Osteocyte (in vitro differentiated cells): ENCODE data around the gene FFAR1. TPM values are rescaled to one million over a fixed set of nuclear protein-coding genes. Genes with fewer than 3 reads are reported as not detected.
A peak's percentile ranks its signal among the peaks of the same experiment; 100 is the strongest.

Experiments used
- DNase-seq: peaks from one replicate; pipeline ENCODE4 v3.0.0; 2021; ENCODE audit warnings: mixed read lengths; ENCODE audit not compliant: unreplicated experiment; ENCODE audit errors: extremely low spot score
- H3K27ac Mint-ChIP-seq: one replicate; pipeline ENCODE4 v1.8.0; 2021; ENCODE audit warnings: mild to moderate bottlenecking, mixed read lengths; ENCODE audit not compliant: unreplicated experiment
- H3K27me3 Mint-ChIP-seq: one replicate; pipeline ENCODE4 v1.8.0; 2021; ENCODE audit warnings: mixed read lengths; ENCODE audit not compliant: unreplicated experiment
- H3K36me3 Mint-ChIP-seq: one replicate; pipeline ENCODE4 v1.8.0; 2021; ENCODE audit warnings: mixed read lengths; ENCODE audit not compliant: unreplicated experiment
- H3K4me1 Mint-ChIP-seq: one replicate; pipeline ENCODE4 v1.8.0; 2021; ENCODE audit warnings: mixed read lengths; ENCODE audit not compliant: unreplicated experiment
- H3K4me3 Mint-ChIP-seq: one replicate; pipeline ENCODE4 v1.8.0; 2021; ENCODE audit warnings: mild to moderate bottlenecking, moderate library complexity, mixed read lengths; ENCODE audit not compliant: unreplicated experiment
- H3K9me3 Mint-ChIP-seq: one replicate; pipeline ENCODE4 v1.8.0; 2021; ENCODE audit warnings: mixed read lengths; ENCODE audit not compliant: unreplicated experiment
- total RNA-seq: library from RNA; stranded (reverse); gene quantifications from 2 replicates; pipeline ENCODE4 v1.2.1, GENCODE V29; 2021
- TF ChIP-seq, protein P1 (sequence below): fragments of 200-600 bp; sonication (generic); IDR thresholded peaks from 2 replicates; pipeline ENCODE4 v1.5.0; 2021; ENCODE audit warnings: antibody characterized with exemption, mild to moderate bottlenecking, moderate library complexity

The FFAR1 gene
- total RNA-seq, 1 donor from 2014 or later = not detected

DNA sequence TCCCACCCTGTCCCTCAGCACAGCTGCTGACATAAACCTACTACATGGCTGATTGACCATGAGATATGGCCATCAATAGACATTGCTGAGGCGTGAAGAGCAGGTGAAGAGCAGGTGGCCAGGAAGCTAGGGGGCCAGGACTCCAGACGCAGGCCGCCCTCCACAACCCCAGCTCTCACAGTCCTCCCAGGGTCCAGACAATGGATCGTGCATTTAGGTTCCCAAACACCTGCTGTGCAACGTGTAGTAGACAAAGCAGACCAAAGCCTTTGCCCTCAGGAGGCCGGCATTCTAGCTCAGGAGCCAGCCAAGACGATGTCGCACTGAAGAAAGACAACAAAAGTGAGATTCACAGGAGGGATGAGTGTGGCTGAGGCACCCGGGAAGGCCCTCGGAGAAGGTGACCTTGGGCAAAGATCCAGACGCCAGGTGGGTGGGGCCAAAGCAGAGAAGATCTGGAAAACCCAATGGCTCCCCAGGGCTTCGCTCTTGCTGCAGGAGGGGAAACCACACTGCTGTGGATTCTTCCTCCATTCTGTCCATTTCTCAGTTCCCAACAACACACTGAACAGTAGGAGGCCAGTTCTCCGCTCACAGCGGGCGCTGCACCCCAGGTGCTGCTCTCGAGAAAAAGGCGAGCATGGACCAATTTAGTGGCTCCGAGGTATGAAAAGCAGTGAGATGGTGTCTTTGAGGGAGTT lies 1.4 kb downstream of the FFAR1 start:
- Mint-ChIP-seq H3K27me3 (peaks cover 11% of the 10 kb centered on the region), H3K4me1 (no peaks in the 10 kb centered on the region)

DNA sequence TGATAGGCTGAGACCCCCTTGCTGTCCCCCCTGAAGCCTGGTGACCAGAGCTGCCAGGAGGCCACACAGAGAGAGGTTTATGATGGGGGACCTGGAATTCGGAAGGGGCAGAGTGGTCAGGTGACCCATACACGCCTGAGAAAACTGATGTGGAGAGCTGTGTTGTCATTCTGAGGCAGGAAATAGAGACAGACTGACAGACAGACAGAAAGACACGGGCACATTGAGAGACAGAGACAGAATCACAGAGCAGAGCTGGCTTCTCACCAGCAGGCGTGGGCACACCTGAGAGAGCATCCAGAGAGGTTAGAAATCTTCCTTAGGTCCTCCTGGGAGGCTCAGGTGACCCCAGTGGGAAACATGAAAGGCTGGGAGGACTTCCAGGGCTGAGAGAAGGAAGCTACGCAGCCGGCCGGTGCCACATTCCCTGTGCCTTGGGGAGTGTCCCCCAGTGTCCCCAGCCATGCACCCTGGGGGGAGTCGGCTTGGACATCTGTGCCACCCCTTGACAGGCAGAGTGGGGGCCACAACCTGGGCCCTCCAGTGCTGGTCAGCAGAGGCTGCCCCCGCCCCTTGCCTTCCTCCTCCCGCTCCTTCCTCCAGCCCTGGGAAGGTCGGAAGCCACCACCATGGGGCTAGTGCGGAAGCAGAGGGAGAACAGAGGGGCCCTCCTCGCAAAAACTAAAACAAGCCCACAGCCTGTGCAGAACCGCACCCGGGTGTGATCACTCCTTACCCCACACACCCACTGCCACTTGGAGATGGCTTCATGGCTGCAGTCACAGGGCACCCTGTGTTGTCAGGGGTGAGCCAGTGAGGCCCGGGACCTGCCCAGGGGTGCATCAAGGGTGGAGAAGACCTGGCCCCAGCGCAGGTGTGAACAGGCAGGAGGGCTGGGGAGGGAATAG lies 2.2 kb downstream of the FFAR1 start:
- no peak overlapping the region for H3K4me3 Mint-ChIP-seq
- DNase-seq = peak; percentile 85

More for the DNA sequence above, 1.4 kb downstream of the FFAR1 start:
- H3K4me3 Mint-ChIP-seq = no peak overlapping the region
- no peak overlapping the region for H3K27ac Mint-ChIP-seq
- no peaks in the 10 kb centered on the region for H3K36me3 Mint-ChIP-seq
- TF ChIP-seq, protein P1, sequence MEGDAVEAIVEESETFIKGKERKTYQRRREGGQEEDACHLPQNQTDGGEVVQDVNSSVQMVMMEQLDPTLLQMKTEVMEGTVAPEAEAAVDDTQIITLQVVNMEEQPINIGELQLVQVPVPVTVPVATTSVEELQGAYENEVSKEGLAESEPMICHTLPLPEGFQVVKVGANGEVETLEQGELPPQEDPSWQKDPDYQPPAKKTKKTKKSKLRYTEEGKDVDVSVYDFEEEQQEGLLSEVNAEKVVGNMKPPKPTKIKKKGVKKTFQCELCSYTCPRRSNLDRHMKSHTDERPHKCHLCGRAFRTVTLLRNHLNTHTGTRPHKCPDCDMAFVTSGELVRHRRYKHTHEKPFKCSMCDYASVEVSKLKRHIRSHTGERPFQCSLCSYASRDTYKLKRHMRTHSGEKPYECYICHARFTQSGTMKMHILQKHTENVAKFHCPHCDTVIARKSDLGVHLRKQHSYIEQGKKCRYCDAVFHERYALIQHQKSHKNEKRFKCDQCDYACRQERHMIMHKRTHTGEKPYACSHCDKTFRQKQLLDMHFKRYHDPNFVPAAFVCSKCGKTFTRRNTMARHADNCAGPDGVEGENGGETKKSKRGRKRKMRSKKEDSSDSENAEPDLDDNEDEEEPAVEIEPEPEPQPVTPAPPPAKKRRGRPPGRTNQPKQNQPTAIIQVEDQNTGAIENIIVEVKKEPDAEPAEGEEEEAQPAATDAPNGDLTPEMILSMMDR = no peak
- peak; percentile 68 for DNase-seq
- no peaks in the 10 kb centered on the region for H3K9me3 Mint-ChIP-seq

DNA sequence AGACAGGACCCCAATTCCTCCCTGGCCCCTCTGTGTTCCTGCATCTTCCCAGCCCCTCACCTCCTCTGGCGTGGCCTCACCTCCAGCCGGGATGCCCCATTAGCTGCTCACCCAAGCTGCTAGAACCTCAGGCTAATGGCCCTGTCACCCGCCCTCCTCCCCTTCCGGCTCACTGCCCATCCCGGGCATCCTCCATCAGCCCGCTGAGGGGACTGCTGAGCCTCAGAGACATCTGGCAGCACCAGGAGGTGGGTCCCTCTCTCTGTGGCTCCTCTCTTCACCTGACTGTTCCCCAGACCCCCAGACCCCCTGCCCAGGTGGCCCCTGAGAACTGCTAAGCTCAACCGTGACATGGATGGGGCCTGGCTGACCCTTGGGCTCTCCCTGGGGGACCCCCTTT lies 2.9 kb downstream of the FFAR1 start:
- TF ChIP-seq, protein P1 = no peak
- Mint-ChIP-seq H3K36me3 (no peaks in the 10 kb centered on the region), H3K9me3 (no peaks in the 10 kb centered on the region), H3K4me1 (no peaks in the 10 kb centered on the region), H3K27ac (no peak overlapping the region), H3K4me3 (no peak overlapping the region), H3K27me3 (peaks cover 11% of the 10 kb centered on the region)
- DNase-seq = peak; percentile 82

More for the DNA sequence above, 2.2 kb downstream of the FFAR1 start:
- no peaks in the 10 kb centered on the region for H3K4me1 Mint-ChIP-seq
- TF ChIP-seq, protein P1 = no peak
- peaks cover 11% of the 10 kb centered on the region for H3K27me3 Mint-ChIP-seq
- no peaks in the 10 kb centered on the region for H3K36me3 Mint-ChIP-seq
- no peaks in the 10 kb centered on the region for H3K9me3 Mint-ChIP-seq
- no peak overlapping the region for H3K27ac Mint-ChIP-seq

DNA sequence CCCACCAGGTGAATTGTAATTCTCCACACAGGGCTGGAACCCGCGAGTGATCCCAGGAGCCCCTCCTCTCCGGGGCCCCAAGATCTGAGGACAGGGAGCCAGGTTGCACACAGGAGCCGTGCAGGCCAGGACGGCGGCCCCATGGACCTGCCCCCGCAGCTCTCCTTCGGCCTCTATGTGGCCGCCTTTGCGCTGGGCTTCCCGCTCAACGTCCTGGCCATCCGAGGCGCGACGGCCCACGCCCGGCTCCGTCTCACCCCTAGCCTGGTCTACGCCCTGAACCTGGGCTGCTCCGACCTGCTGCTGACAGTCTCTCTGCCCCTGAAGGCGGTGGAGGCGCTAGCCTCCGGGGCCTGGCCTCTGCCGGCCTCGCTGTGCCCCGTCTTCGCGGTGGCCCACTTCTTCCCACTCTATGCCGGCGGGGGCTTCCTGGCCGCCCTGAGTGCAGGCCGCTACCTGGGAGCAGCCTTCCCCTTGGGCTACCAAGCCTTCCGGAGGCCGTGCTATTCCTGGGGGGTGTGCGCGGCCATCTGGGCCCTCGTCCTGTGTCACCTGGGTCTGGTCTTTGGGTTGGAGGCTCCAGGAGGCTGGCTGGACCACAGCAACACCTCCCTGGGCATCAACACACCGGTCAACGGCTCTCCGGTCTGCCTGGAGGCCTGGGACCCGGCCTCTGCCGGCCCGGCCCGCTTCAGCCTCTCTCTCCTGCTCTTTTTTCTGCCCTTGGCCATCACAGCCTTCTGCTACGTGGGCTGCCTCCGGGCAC lies 3.9 kb downstream of the FFAR1 start:
- no peaks in the 10 kb centered on the region for H3K4me1 Mint-ChIP-seq

More for the DNA sequence above, 3.9 kb downstream of the FFAR1 start:
- H3K27me3 Mint-ChIP-seq = peaks cover 15% of the 10 kb centered on the region
- TF ChIP-seq, protein P1 = no peak
- no peaks in the 10 kb centered on the region for H3K36me3 Mint-ChIP-seq
- no peak for DNase-seq
- no peaks in the 10 kb centered on the region for H3K9me3 Mint-ChIP-seq
- H3K4me3 Mint-ChIP-seq = no peak overlapping the region
- no peak overlapping the region for H3K27ac Mint-ChIP-seq
